ENCODE measurements around the gene SIK2. TPM values are rescaled to one million over a fixed set of nuclear protein-coding genes. Genes with fewer than 3 reads are reported as not detected.

Gene SIK2
- total and polyA plus RNA-seq, 10 donors = 1.7 to 23.8 (median 14.9) TPM

DNA sequence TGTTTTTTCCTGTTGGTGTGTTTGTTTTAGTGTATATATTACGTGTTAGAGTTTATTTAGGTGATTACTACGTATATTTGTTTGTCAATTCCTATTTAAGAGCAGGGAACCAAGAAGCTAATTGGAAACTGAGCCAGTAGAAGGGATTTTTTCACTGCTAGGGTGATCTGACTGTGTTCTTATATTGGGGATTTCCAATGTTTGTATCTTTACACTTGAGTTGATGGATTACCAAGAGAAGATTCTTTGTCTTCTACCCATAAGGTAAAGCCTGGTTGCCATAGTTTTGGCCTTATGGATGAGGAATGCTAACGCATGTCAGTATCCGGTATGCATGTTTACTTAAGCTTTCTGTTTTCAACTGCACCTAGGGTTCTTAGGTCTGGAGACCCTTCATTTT lies 35.6 kb downstream of the SIK2 start:
- 91 to 97% (median 94%) methylated on average over 4 of the region's 4 CpGs for WGBS, 5 donors
- Histone ChIP-seq H3K27me3 (replicated peaks in 1 of 7) (no peaks in the 10 kb centered on the region), H3K4me1 (peaks cover 0 to 16% (median 0%) of the 10 kb centered on the region in 6 donors), H3K4me3 (no peak overlapping the region), H3K36me3 (peaks cover 0 to 25% (median 0%) of the 10 kb centered on the region in 6 donors), H3K27ac (no peak overlapping the region), H3K9me3 (no peaks in the 10 kb centered on the region)
- no peak for DNase-seq
- intact Hi-C loops (cut with DNase I; ENCODE audit: low total_unique reads) = no loop called here
- TF ChIP-seq, protein P1, sequence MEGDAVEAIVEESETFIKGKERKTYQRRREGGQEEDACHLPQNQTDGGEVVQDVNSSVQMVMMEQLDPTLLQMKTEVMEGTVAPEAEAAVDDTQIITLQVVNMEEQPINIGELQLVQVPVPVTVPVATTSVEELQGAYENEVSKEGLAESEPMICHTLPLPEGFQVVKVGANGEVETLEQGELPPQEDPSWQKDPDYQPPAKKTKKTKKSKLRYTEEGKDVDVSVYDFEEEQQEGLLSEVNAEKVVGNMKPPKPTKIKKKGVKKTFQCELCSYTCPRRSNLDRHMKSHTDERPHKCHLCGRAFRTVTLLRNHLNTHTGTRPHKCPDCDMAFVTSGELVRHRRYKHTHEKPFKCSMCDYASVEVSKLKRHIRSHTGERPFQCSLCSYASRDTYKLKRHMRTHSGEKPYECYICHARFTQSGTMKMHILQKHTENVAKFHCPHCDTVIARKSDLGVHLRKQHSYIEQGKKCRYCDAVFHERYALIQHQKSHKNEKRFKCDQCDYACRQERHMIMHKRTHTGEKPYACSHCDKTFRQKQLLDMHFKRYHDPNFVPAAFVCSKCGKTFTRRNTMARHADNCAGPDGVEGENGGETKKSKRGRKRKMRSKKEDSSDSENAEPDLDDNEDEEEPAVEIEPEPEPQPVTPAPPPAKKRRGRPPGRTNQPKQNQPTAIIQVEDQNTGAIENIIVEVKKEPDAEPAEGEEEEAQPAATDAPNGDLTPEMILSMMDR (IDR thresholded peaks at IDR 0.05 in 8 of 11, conservative IDR thresholded peaks at IDR 0.05 in 3 of 11) = no peak
- no peak for TF ChIP-seq POLR2AphosphoS5 (IDR thresholded peaks at IDR 0.05)
- TF ChIP-seq POLR2A (IDR thresholded peaks at IDR 0.05) = no peak

DNA sequence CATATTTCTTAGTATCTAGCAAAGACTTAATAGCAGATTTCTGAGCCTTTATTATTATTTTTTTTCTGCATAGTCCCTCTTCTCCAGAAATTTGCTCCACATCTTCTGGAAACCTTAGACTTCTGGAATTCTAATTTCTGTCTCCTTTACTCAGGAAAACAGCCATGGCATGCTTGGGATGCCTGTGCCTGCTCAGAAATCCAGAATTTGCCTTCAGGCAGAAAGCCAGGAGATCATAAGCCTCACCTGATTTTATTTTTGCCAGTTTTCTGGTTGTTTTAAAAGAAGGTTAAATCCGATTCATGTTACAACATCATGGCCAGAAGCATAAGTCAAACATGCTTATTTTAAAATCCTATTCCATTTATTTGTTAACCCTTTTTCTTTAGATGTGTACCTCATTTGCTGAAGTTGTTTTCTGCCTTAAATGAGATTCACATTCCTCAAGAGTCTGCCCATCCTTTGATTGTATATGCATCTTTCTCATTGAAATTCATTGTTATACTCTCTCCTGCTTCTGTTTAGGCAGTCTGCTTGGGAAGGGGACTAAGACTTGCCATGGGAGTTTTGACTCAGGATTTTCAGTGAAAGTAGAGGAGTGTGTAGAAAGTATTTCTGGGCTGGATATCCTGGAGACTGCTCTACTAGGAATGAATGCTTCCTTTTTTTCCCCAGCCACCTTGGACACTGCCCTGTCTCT lies 37.1 kb downstream of the SIK2 start:
- Histone ChIP-seq H3K27me3 (replicated peaks in 1 of 7) (no peaks in the 10 kb centered on the region), H3K4me1 (peaks cover 0 to 11% (median 0%) of the 10 kb centered on the region in 6 donors), H3K36me3 (peaks cover 0 to 25% (median 0%) of the 10 kb centered on the region in 6 donors), H3K4me3 (no peak overlapping the region), H3K27ac (no peak overlapping the region), H3K9me3 (no peaks in the 10 kb centered on the region)
- no peak for DNase-seq
- WGBS, 5 donors = 95 to 100% (median 100%) methylated on average over 1 of the region's 1 CpG
- no peak for TF ChIP-seq POLR2AphosphoS5 (IDR thresholded peaks at IDR 0.05)
- TF ChIP-seq, protein P1 (IDR thresholded peaks at IDR 0.05 in 8 of 11, conservative IDR thresholded peaks at IDR 0.05 in 3 of 11) = no peak
- TF ChIP-seq POLR2A (IDR thresholded peaks at IDR 0.05) = no peak
- intact Hi-C loops (cut with DNase I; ENCODE audit: low total_unique reads) = no loop called here

DNA sequence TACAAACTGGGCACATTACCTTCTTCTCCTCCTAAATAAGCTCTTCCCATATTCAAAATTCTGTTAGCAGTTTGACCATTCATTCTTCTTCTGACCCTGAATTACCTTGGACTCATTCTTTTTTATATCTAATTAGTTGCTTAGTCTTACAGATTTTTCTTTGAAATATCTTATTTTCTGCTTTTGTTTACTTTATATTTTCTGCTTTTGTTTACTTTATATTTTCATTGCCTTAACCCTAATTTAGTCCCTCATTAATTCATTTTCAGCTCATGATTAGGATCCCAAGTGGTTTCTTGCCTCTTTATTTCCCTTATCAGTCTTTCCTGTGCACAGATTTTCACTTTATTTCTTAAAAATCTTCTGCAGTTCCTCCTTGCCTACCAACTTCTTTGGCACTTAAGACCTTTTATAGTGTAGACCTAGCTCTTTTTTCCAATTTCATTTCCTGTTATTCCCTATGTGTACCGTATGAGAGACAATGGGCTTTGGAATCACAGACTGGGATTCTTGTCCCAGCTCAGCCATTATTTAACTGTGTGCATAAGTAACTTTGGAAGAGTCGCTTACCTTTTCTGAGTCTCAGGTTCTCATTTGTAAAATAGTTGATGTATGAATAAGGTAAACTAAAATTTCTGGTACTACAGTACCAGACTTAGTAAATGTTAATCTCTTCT lies 39.2 kb downstream of the SIK2 start:
- no peaks in the 10 kb centered on the region for H3K9me3 ChIP-seq
- no peak overlapping the region for H3K4me3 ChIP-seq
- H3K4me1 ChIP-seq = peaks cover 0 to 13% (median 0%) of the 10 kb centered on the region in 6 donors
- intact Hi-C loops (cut with DNase I; ENCODE audit: low total_unique reads) = no loop called here
- no peak overlapping the region for H3K27ac ChIP-seq
- H3K27me3 ChIP-seq (replicated peaks in 1 of 7) = no peaks in the 10 kb centered on the region
- TF ChIP-seq, protein P1 (IDR thresholded peaks at IDR 0.05 in 8 of 11, conservative IDR thresholded peaks at IDR 0.05 in 3 of 11) = no peak
- TF ChIP-seq POLR2AphosphoS5 (IDR thresholded peaks at IDR 0.05) (no peak), POLR2A (IDR thresholded peaks at IDR 0.05) (no peak)
- peaks cover 0 to 25% (median 0%) of the 10 kb centered on the region in 6 donors for H3K36me3 ChIP-seq
- WGBS, 5 donors = 90 to 94% (median 92%) methylated on average over 2 of the region's 2 CpGs
- no peak for DNase-seq

DNA sequence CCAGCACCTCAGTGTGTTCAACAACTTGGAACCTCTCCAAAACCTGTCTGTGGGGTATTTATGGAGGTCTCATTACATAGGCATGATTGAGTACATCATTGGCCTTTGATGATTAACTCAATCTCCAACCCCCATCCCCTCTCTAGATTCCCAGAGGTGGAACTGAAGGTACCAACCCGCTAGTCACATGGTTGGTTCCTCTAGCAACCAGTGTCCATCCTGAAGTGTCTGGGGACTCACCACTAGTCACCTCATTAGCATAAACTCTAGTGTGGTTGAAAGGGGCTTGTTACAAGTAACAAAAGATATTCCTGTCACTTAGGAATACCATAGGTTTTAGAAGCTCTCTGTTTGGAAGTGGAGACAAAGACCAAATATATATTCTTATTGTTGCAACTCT lies 40.3 kb downstream of the SIK2 start:
- Histone ChIP-seq H3K36me3 (peaks cover 0 to 23% (median 0%) of the 10 kb centered on the region in 6 donors), H3K4me3 (no peak overlapping the region), H3K9me3 (no peaks in the 10 kb centered on the region), H3K27ac (no peak overlapping the region), H3K4me1 (peaks cover 0 to 7% (median 0%) of the 10 kb centered on the region in 6 donors), H3K27me3 (replicated peaks in 1 of 7) (no peaks in the 10 kb centered on the region)
- WGBS, 5 donors = 90 to 100% (median 96%) methylated on average over 1 of the region's 1 CpG
- DNase-seq = no peak
- intact Hi-C loops (cut with DNase I; ENCODE audit: low total_unique reads) = no loop called here
- TF ChIP-seq POLR2A (IDR thresholded peaks at IDR 0.05) = no peak
- no peak for TF ChIP-seq POLR2AphosphoS5 (IDR thresholded peaks at IDR 0.05)
- TF ChIP-seq, protein P1 (IDR thresholded peaks at IDR 0.05 in 8 of 11, conservative IDR thresholded peaks at IDR 0.05 in 3 of 11) = no peak

Measured in spleen (tissue), 11 donors.